C1 segment of cervical spinal cord (tissue), 14 donors: ENCODE data around the gene KIF26B.

ENCODE experiments used
- DNase-seq, 14 donors: peaks; one replicate each; lab custom pipeline; 2025; lab: John Stamatoyannopoulos, UW

Gene KIF26B

GRCh38 chr1:245742896-245743295 is 588.1 kb downstream of the KIF26B start:
- DNase-seq = peak in 3 of 14 donors; percentile 4 to 6 (median 6)

DNA sequence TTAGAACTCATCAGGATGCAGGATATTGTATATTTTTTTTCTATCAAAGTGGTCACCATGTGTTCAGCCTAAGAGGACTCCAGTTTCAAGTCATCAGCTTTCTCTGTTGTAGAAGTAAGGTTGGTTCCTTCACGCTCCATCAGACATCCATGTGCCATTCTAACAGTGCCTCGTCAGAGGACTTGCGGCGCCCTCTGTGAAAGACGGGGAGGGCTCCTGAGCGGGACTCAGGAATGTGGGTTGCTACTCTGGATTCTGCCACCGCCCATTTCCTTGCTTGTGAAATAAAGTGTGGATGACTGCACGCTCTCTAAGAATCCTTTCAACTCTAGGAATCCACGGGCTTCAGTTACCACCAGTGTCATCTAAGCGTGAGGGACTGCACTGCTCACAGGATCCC is 593.5 kb downstream of the KIF26B start:
- no peak for DNase-seq

GRCh38 chr1:245748646-245749045 is 593.9 kb downstream of the KIF26B start:
- DNase-seq = no peak

GRCh38 chr1:245749053-245749452 is 594.3 kb downstream of the KIF26B start:
- DNase-seq = no peak

GRCh38 chr1:245750261-245750660 is 595.5 kb downstream of the KIF26B start:
- no peak for DNase-seq

DNA sequence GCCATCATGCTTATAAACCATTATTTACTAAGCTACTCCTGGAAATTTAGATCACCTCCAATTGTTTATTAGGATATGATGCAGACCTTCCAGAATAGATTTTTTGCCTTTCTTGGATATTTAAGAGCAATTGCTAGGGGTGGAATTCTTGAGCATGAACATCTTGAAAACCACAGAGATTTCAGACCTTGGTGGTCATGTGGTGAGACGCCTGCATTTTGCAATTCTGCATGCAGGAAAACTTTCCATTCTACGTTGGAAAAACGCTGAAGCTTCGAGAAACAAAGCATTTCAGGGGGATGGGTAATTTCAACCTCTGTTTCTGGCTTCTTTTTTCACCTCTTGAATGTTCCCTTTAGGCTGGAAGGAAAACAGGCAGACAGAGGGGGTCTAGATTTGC is 596.3 kb downstream of the KIF26B start:
- no peak for DNase-seq

- no peak for DNase-seq
Measured at GRCh38 chr1:245751726-245752470, 597.1 kb downstream of the KIF26B start.

- DNase-seq = no peak
Measured at GRCh38 chr1:245752561-245752960, 597.8 kb downstream of the KIF26B start.

GRCh38 chr1:245753807-245754206 is 599.0 kb downstream of the KIF26B start:
- no peak for DNase-seq

- no peak for DNase-seq
Measured at GRCh38 chr1:245754463-245754961, 599.7 kb downstream of the KIF26B start.
